GM18505 (cell line): ENCODE data around the gene OR2T33.
"Not testable (repeated sequence)": the region's sequence is repeated elsewhere in the genome, so short reads cannot be mapped to it uniquely, and the experiment has no call there.

Experiments used
- ATAC-seq: cut with Tn5 transposase; IDR thresholded peaks from one replicate; pipeline ENCODE4 v1.9.1; 2021; ENCODE audit not compliant: unreplicated experiment
- POLR2A ChIP-seq: IDR thresholded peaks from 4 replicates; pipeline ENCODE4 v1.6.1; 2011; ENCODE audit warnings: borderline replicate concordance; ENCODE audit not compliant: insufficient read depth, insufficient read length; ENCODE audit errors: extremely low read depth

OR2T33 gene, protein sequence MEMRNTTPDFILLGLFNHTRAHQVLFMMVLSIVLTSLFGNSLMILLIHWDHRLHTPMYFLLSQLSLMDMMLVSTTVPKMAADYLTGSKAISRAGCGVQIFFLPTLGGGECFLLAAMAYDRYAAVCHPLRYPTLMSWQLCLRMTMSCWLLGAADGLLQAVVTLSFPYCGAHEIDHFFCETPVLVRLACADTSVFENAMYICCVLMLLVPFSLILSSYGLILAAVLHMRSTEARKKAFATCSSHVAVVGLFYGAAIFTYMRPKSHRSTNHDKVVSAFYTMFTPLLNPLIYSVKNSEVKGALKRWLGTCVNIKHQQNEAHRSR

DNA sequence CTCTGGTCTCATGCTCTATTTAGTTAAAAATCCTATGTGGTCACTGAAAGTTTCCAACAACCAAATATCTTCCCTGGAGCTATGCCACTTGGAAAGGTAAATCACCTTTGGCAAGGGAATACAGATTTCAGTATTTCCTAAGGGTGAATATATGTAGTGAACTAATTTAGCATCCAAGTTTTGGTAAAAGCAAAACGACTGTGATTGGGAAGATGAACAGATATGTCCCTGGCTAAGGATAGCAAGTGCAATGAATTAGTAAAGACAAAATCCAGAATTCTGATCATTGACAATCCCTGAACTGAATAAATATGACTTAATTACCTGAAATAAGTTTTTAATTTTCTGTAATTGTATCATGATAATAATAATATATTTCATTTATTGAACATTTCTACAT, at the start of gene OR2T33:
OR2T33 (minus strand) TSS at position 101 of the 400 bp plus-strand sequence. CDS start 4,162 bp downstream, outside the sequence.
- ATAC-seq = no peak
- no peak for TF ChIP-seq POLR2A

DNA sequence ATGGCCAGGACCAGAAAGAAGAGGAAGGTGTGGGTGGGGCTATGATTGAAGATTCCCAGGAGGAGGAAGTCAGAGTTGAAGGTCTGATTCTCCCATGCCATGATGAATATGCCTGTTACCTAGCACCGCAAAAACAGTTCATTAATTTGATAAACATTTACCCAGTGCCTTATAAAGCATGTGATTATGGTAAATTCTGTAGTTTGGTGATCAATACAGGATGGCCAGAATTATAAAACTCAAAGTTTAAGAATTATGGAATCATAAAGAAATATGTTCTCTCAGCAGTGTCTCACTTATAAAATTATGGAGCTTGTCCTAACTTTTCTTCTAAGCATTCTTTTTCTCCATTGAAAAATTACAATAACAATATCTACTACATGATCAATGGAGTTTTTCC, 46.7 kb upstream of the OR2T33 start, which contains the start of gene OR2M7:
OR2M7 (minus strand) TSS at position 101 of the 400 bp plus-strand sequence; CDS start at position 101, 0 bp downstream.
- no peak for TF ChIP-seq POLR2A
- ATAC-seq = no peak

DNA sequence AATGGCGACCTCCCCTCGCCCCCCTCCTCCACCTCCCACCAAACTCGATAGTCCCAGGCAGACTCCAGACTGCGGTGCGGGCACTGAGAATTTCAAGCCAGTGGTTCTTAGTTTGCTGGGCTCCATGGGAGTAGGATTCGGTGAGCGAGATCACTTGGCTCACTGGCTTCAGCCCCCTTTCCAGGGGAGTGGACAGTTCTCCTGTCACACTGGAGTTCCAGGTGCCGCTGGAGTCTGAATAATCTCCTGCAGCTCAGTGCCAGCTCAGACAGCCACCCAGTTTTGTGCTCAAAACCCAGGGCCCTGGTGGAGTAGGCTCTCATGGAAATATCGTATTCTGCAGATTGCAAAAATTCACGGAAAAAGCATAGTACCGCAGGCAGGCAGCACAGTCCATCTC, 39.0 kb upstream of the OR2T33 start:
- no peak for TF ChIP-seq POLR2A

DNA sequence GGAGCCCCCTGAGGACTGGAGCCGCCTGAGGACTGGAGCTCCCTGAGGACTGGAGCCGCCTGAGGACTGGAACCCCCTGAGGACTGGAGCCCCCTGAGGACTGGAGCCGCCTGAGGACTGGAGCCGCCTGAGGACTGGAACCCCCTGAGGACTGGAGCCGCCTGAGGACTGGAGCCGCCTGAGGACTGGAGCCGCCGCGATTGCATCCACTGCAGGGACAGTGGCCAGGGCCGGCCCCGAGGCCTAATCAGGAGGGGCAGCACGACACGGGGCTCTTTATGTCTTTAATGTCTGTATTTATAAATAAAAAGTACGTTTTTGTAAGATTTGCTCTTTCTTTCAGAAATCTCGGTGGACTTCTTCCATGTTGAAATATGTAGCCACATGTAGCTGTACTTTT, 29.0 kb upstream of the OR2T33 start:
- not testable (repeated sequence) for ATAC-seq

More for the DNA sequence above, 39.0 kb upstream of the OR2T33 start:
- ATAC-seq = no peak

DNA sequence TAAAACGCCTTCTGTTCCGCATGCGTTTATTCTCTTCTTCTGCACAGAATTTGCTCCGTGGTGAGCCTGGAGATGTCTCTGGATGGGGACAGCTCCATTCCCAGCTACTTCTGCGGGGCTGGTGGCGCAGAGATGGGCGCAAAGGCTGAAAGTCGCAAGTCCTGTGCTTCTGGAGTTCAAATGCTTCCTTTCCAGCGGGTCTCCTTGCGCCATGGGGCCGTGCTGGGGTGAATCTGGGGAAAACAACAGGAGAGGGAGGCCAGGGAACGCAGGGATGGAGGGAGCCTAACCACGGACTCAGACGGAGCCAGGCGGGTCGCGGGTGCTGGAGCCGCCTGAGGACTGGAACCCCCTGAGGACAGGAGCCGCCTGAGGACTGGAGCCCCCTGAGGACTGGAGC, 28.3 kb upstream of the OR2T33 start:
- ATAC-seq = no peak
- TF ChIP-seq POLR2A = no peak

DNA sequence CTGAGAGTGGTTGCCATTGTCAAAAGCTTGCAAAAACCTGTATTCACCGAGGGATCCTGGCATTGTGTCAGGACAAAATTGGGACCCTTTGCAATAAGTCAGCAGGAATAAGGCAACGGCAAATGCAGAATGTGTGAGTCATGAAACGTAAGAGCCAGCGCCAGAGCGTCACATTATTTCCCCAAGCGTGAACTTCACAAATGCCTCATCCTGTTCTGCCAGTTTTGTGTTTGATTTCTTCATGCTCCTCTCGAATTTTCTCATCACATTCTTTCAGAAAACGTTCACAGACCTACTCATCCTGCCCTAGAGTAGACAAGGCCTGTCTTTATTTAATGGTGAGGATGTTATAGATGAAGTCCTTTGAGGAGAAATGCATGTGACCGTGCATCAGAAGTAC, 27.9 kb upstream of the OR2T33 start:
- not testable (repeated sequence) for ATAC-seq

DNA sequence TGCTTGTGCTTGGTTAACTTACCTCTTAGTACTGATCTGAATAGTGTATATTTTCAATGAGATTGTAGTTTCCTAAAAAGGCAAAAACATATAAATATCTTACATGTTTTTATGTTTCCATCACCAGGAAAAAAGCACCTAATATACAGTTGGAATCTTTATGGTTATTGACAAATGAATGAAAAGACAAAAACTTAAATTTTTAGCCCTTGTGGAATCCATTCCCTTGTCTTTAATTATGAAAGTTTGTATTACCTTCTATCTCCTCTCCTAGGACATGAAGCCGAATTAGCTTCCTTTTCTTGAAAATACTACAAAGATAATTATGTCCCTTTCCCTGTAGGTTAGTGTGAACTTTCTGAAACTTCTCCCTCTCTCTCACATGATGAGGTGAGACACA, 25.5 kb upstream of the OR2T33 start, which contains the start of gene OR2T12:
OR2T12 (minus strand) TSS at position 101 of the 400 bp plus-strand sequence. CDS start 7,846 bp downstream, outside the sequence.
- ATAC-seq = no peak
- no peak for TF ChIP-seq POLR2A

DNA sequence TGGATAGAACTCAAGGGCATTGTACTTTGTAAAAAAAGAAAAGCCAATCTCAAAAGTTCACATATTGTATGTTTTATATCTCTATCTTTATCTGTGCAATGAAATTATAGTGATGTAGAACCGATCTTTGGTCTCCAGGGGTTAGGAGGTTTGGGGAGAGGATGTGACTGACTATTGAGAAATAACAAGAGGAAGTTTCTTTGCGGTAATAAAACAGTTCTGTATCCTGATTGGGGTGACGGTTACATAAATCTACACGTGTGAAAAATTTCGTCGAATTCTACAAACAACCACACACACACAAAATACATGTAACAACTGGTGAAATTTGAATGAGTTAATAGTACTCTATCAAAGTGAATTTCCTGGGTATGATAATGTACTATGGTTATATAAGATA, 10.6 kb upstream of the OR2T33 start:
- no peak for TF ChIP-seq POLR2A
- ATAC-seq = no peak

DNA sequence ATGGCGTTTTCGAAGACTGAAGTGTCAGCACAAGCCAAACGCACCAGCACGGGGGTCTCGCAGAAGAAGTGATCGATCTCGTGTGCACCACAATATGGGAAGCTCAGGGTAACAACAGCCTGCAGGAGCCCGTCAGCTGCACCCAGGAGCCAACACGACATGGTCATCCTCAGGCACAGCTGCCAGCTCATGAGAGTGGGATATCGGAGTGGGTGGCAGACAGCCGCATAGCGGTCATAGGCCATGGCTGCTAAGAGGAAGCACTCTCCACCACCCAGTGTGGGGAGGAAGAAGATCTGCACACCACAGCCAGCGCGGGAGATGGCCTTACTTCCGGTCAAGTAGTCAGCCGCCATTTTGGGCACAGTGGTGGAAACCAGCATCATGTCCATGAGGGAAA, 4.6 kb downstream of the OR2T33 start:
- not testable (repeated sequence) for ATAC-seq

DNA sequence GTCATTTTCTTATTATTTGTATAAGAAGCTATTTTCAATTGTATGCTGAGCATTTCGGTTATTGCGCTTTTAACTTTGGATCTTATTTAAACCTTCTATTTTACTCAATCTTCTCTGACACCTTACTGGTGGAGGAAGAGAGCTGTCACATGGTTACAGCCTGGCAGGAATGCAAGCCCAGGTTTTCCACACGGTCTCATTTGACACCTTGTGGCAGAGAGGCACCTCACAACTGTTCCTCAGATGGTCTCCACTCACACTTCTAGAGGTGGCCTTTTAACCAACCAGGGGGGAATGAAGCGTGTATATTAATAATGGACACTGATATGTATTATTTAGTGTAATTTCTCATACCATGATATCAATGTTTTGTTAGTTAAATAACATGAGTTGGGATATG, 9.6 kb downstream of the OR2T33 start:
- no peak for ATAC-seq
- TF ChIP-seq POLR2A = no peak

DNA sequence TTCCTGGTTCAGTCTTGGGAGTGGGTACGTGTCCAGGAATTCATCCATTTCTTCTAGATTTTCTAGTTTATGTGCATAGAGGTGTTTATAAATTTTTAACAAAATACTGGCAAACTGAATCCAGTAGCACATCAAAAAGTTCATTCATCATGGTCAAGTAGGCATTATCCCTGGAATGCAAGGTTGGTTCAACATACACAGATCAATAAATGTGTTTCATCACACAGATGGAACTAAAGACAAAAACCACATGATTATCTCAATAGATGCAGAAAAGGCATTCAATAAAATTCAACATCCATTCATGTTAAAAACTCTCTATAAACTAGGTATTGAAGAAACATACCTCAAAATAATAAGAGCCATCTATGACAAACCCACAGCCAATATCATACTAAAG, 18.5 kb downstream of the OR2T33 start:
- not testable (repeated sequence) for ATAC-seq

DNA sequence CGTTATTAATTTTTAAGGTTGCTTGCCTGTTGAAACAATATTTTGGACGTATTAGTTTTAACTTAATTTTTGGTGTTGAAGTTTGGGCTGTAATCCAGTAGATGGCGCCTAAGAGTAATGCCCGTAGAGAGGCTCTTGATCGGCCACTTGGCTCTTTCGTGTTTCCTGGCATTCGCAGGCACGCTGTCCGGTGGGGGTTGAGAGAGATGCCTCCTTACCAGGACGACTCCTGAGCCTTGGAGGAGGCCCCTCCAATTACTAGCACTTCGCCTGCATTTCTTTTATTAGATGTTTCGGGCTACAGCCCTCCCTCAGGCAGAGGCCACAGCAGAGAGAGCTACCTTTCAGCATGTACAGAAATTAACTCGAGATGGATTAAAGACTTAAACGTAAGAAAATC, 34.6 kb downstream of the OR2T33 start:
- no peak for TF ChIP-seq POLR2A
- peak; percentile 87 for ATAC-seq

DNA sequence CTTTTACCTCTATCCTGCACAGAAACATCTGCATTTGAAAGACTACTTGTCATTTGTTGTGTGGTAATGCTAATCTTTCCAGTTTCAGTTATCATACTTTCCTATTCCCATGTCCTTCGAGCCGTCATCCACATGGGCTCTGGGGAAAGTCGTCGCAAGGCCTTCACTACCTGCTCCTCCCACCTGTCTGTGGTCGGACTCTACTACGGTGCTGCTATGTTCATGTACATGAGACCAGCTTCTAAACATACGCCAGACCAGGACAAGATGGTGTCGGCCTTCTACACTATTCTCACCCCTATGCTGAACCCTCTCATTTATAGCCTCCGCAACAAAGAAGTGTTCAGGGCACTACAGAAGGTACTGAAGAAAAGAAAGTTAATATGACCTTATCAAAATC, 38.3 kb downstream of the OR2T33 start:
- no peak for ATAC-seq
- TF ChIP-seq POLR2A = no peak

DNA sequence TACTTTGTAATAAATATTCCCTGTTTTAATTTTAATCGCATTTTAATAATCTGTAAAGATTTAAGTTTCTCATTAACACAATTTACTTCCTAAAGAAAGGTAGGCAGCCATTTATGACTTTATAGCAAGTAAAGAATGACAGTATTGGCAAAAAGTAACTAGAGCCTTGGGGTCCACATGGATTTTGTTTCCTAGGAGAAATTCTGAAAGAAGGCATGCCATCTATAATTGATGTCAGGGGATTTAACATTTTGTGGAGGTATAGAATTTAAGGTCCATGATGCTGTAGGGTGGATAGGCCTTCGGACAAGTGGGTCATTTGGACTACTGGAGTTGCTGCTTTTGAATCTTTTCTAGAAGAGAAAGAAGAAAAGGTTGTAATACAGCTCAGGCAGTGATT, 46.7 kb downstream of the OR2T33 start, which contains the start of gene OR2M4:
OR2M4 (plus strand) TSS at position 301 of the 400 bp plus-strand sequence. CDS start 7,512 bp downstream, outside the sequence.
- ATAC-seq = no peak
- TF ChIP-seq POLR2A = no peak
